Heart left ventricle (tissue), 16 donors: ENCODE data around the gene EPG5. TPM values are rescaled to one million over a fixed set of nuclear protein-coding genes. Genes with fewer than 3 reads are reported as not detected.

Experiments used
- ATAC-seq, 4 donors: fragments of 200-7000 bp; cut with Tn5 transposase; one replicate each; pipeline ENCODE4 v1.9.1; 2020 to 2022; ENCODE audit warnings: moderate library complexity in 4 of 4, mild to moderate bottlenecking in 3 of 4, moderate number of reproducible peaks in 1 of 4
- DNase-seq, 5 donors: peaks; one replicate each; pipeline ENCODE4 v3.0.0-alpha.2; 2020
- H3K27ac ChIP-seq, 12 donors: fragments of 200-600 bp; sonication (generic) in 4 of 12; one replicate each; pipeline versions ENCODE4 v1.5.0 to v1.8.0; 2016 to 2022; ENCODE audit warnings: mild to moderate bottlenecking in 2 of 12
- H3K27me3 ChIP-seq, 9 donors: fragments of 200-600 bp; sonication (generic) in 2 of 9; one replicate each; pipeline versions ENCODE4 v1.5.1 to v1.8.0; 2016 to 2022; ENCODE audit warnings: mild to moderate bottlenecking in 3 of 9
- H3K36me3 ChIP-seq, 9 donors: fragments of 200-600 bp; sonication (generic) in 2 of 9; one replicate each; pipeline versions ENCODE4 v1.5.0 to v1.8.0; 2018 to 2022; ENCODE audit warnings: mild to moderate bottlenecking in 2 of 9
- H3K4me1 ChIP-seq, 12 donors: fragments of 200-600 bp; sonication (generic) in 4 of 12; one replicate each; pipeline versions ENCODE4 v1.5.0 to v1.8.0; 2016 to 2022; ENCODE audit warnings: mild to moderate bottlenecking in 3 of 12
- H3K4me3 ChIP-seq, 12 donors: fragments of 200-600 bp; sonication (generic) in 4 of 12; one replicate each; pipeline versions ENCODE4 v1.5.0 to v1.8.0; 2017 to 2022; ENCODE audit warnings: mild to moderate bottlenecking in 9 of 12, moderate library complexity in 4 of 12
- H3K9me3 ChIP-seq, 12 donors: fragments of 200-600 bp; sonication (generic) in 4 of 12; one replicate each; pipeline versions ENCODE4 v1.5.0 to v1.8.0; 2016 to 2022; ENCODE audit warnings: mild to moderate bottlenecking in 1 of 12
- CTCF ChIP-seq, 12 donors: fragments of 200-600 bp; sonication (generic) in 4 of 12; IDR thresholded peaks; one replicate each; pipeline versions ENCODE4 v1.5.0 to v1.8.0; 2018 to 2022; ENCODE audit warnings: antibody characterized with exemption in 12 of 12, mild to moderate bottlenecking in 5 of 12
- POLR2A ChIP-seq, 2 donors: fragments of 450-650 bp; IDR thresholded peaks; one replicate each; pipeline ENCODE4 v1.6.1; 2017; ENCODE audit warnings: antibody characterized with exemption in 2 of 2, mild to moderate bottlenecking in 2 of 2, moderate library complexity in 2 of 2
- WGBS, 4 donors: extraction: QIAGEN DNeasy Blood & Tissue Kit in 2 of 4; methylation state at CpG; one replicate each; pipeline versions ENCODE4 v1.1.5 to v1.1.7; 2013 to 2018; 5-methylcytosine and 5-hydroxymethylcytosine counted together
- intact Hi-C, 10 donors: fragments of 100-400 bp; cut with DNase I; formaldehyde crosslinking; loops; one replicate each; pipeline versions ENCODE4 v1.11.1 to v1.14.2; 2022
- polyA plus RNA-seq, 2 donors: library from polyadenylated mRNA; stranded (reverse); fragments of 200-250 nt; gene quantifications; one replicate each; pipeline ENCODE4 v1.2.3, GENCODE V29; 2013
- total RNA-seq, 9 donors: library from RNA; depleted of rRNA in 2 of 9; stranded (reverse); fragments of >200 nt in 2 of 9; fragmentation: NEBNext Ultra II Directional in 3 of 9; extraction: Animal tissue kit (Norgen Biotek cat#: 25700) in 3 of 9; gene quantifications; one replicate each; pipeline versions ENCODE4 v1.1.0 to v1.2.4, GENCODE V29; 2016 to 2023
- donor health status: ischemic (EF 13 %, LVEDD 7.1; RV severe dilation, severe dysfunction).
- donor health status: healthy with polysubstance abuse.
- donor health status: DM: no; HTN: yes; CAD: no.
- donor health status: DM: no; HTN: no; CAD: no.
- donor health status: ischemic (EF 25% LVEDD 6.9; RV normal size, moderate dysfunction).
- donor health status: ischemic (EF 25% LVEDD 5.7; RV mildly dilated, moderate dysfunction).
- donor health status: healthy.
- donor health status: DM: yes; HTN: yes; CAD: no.
- donor health status: ischemic (EF 35%, LVEDD 5.7; RV mildly dilated, moderate dysfunction).
- donor health status: nonischemic (EF 11% LVEDD 7.7; RV severe dilation, severe dysfunction).
- donor health status: DM: yes; HTN: yes; CAD: no.
- donor health status: PGD.
- donor health status: ischemic (EF 29% LVEDD 5.4; RV normal size, mild dysfunction).
- donor health status: nonischemic (EF 23%, LVEDD 6.1; RV moderate dilation, normal function).

The EPG5 gene
- total and polyA plus RNA-seq, 11 donors, result 7.9 to 37.8 (median 23.5) TPM

- DNase-seq (peak in 1 of 5 donors; percentile 8), ATAC-seq (peak in 1 of 4 donors; percentile 32)
- intact Hi-C loops, result no loop called here
- 82 to 94% (median 92%) methylated on average over 4 of the region's 4 CpGs for WGBS, 4 donors
- H3K27ac ChIP-seq, result peak overlapping the region in 1 of 12 donors; percentile 72
- H3K4me1 ChIP-seq, result peaks cover 0 to 41% (median 0%) of the 10 kb centered on the region in 12 donors
- TF ChIP-seq CTCF (IDR thresholded peaks at IDR 0.05) (no peak), POLR2A (IDR thresholded peaks at IDR 0.05) (no peak)
- H3K9me3 ChIP-seq, result no peaks in the 10 kb centered on the region
- H3K36me3 ChIP-seq, result no peaks in the 10 kb centered on the region
- H3K4me3 ChIP-seq, result no peak overlapping the region
- H3K27me3 ChIP-seq, result no peaks in the 10 kb centered on the region
Observed at GRCh38 chr18:46010676-46011075, 43.5 kb upstream of the EPG5 start.

DNA sequence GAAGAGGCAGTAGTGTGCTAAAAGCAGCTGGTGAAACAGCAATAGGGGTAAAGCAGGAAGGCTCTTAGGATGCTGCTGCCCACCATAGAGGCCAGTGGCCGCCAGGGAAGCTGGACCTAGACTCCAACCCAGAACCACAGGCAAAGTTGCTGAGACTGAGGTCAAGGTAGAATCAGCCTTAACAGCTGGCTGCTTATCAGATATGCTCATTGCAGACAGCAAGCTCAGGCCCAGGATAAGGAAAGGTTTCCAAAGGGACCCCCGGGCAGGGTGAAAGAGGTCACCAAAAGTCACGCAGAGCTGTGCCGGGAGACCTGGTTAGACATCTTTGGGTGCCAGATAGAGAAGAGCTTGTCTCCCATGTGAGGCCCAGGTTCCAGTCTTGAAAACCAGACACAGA is 42.9 kb upstream of the EPG5 start:
- WGBS, 4 donors, result 87 to 100% (median 91%) methylated on average over 4 of the region's 4 CpGs
- H3K27ac ChIP-seq, result peak overlapping the region in 1 of 12 donors; percentile 72
- intact Hi-C loops, result no loop called here

DNA sequence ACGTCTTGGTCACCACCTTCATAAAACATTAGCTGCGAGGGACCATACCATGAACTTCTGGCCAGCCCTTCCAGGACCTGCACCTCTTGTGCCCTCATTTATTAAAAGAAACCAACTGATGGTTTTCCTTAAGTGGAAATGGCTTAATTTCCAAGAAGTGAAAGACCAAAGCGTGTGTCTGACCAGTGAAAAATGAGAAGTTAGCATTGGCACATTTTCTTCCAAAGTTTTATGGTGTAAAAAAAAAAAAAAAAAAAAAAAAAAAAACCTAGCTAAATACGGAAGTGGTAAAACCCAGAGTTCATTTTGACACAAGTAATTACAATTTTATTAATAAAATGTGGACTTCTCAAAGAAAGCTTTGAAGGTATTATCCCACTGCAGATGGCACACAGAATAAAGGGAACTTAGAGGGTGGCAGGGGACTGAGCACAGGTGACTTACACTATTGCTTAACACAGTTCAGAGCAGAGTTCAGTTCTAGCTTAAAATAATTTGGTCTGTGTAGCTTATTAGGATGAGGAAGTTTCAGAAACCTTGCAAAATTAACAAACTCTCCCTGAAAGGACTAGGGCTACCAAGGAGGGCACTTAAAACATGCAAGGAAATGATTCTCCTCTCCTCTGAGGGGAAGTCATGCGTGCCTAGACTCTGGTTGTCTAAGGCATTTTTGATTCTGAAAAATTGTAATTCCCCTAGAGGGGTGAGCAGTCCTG is 42.2 kb upstream of the EPG5 start:
- Histone ChIP-seq H3K4me3 (no peak overlapping the region), H3K27ac (peak overlapping the region in 1 of 12 donors; percentile 72), H3K36me3 (no peaks in the 10 kb centered on the region), H3K9me3 (no peaks in the 10 kb centered on the region), H3K27me3 (no peaks in the 10 kb centered on the region), H3K4me1 (peaks cover 0 to 41% (median 0%) of the 10 kb centered on the region in 12 donors)
- no peak for DNase-seq
- ATAC-seq, result peak in 3 of 4 donors; percentile 16 to 73 (median 26)
- 89 to 92% (median 91%) methylated on average over 5 of the region's 5 CpGs for whole genome bisulfite sequencing, 4 donors
- intact Hi-C loops, result no loop called here
- no peak for TF ChIP-seq POLR2A (IDR thresholded peaks at IDR 0.05)

More for the DNA sequence above, 42.9 kb upstream of the EPG5 start:
- no peak for TF ChIP-seq POLR2A (IDR thresholded peaks at IDR 0.05)
- TF ChIP-seq CTCF (IDR thresholded peaks at IDR 0.05), result no peak
- no peak for ATAC-seq
- peaks cover 0 to 41% (median 0%) of the 10 kb centered on the region in 12 donors for H3K4me1 ChIP-seq
- no peaks in the 10 kb centered on the region for H3K36me3 ChIP-seq
- H3K4me3 ChIP-seq, result no peak overlapping the region
- H3K27me3 ChIP-seq, result no peaks in the 10 kb centered on the region
- no peaks in the 10 kb centered on the region for H3K9me3 ChIP-seq
- no peak for DNase-seq

DNA sequence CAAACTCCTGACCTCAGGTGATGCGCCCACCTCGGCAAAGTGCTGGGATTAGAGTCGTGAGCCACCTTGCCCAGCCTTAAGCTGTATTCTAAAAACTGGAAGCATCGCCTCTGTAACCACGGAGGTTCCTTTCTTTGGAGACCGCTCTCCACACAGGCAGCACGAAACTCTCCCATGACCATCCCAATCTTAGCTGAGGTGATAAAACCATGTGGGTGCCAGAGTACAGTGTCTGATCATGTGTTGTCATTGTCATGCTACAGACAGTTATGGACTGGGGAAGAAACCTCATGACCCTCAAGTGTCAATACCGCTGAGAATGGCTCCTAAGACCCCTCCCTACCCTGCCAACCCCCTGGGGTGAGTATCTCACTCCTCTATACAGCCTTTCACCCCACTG is 41.4 kb upstream of the EPG5 start:
- H3K27me3 ChIP-seq, result no peaks in the 10 kb centered on the region
- no peaks in the 10 kb centered on the region for H3K36me3 ChIP-seq
- peaks cover 0 to 35% (median 0%) of the 10 kb centered on the region in 12 donors for H3K4me1 ChIP-seq
- TF ChIP-seq POLR2A (IDR thresholded peaks at IDR 0.05) (no peak), CTCF (IDR thresholded peaks at IDR 0.05) (no peak)
- H3K4me3 ChIP-seq, result no peak overlapping the region
- peak overlapping the region in 1 of 12 donors; percentile 72 for H3K27ac ChIP-seq
- WGBS, 4 donors, result 89 to 100% (median 92%) methylated on average over 8 of the region's 8 CpGs
- DNase-seq, result no peak
- intact Hi-C loops, result no loop called here
- no peak for ATAC-seq
- no peaks in the 10 kb centered on the region for H3K9me3 ChIP-seq
